Measurements from ENCODE around the gene SLC9C2. TPM values are rescaled to one million over a fixed set of nuclear protein-coding genes. Genes with fewer than 3 reads are reported as not detected.
"Not testable (repeated sequence)": the region's sequence is repeated elsewhere in the genome, so short reads cannot be mapped to it uniquely, and the experiment has no call there.

Gene SLC9C2
- total RNA-seq, 1 donor from 2014 or later: 0.51 TPM

DNA sequence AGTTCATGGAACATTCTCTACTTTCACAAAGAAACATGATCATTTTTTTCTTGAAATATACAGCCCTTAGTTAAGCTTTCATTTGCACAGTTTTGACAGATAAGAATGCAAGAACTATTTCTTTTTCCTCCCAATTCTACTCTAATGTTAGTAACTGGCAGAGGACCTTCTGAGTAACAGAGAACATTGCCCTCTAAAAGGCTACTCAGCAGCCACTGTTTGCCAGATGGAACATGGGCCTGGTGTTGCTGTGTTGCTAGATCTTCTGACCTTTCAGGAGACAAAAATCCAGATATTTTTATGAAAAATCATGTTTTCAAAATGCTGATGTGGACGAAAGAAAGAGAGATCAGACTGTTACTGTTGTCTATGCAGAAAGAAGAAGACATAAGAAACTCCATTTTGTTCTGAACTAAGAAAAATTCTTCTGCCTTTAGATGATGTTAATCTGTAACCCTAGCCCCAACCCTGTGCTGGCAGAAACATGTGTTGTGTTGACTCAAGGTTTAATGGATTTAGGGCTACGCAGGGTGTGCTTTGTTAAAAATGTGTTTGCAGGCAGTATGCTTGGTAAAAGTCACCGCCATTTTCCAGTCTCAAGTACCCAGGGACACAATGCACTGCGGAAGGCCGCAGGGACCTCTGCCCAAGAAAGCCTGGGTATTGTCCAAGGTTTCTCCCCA lies 128.6 kb downstream of the SLC9C2 start:
- Mint-ChIP-seq H3K36me3 (ENCODE audit: low read depth, unreplicated experiment) (peaks cover 26% of the 10 kb centered on the region), H3K27me3 (ENCODE audit: unreplicated experiment) (peaks cover 4% of the 10 kb centered on the region), H3K9me3 (ENCODE audit: unreplicated experiment) (peaks cover 8% of the 10 kb centered on the region), H3K4me1 (ENCODE audit: unreplicated experiment) (peaks cover 13% of the 10 kb centered on the region), H3K27ac (ENCODE audit: unreplicated experiment) (no peak overlapping the region), H3K4me3 (ENCODE audit: unreplicated experiment) (no peak overlapping the region)
- no peak for DNase-seq (ENCODE audit: low spot score)
- TF ChIP-seq, protein P1, sequence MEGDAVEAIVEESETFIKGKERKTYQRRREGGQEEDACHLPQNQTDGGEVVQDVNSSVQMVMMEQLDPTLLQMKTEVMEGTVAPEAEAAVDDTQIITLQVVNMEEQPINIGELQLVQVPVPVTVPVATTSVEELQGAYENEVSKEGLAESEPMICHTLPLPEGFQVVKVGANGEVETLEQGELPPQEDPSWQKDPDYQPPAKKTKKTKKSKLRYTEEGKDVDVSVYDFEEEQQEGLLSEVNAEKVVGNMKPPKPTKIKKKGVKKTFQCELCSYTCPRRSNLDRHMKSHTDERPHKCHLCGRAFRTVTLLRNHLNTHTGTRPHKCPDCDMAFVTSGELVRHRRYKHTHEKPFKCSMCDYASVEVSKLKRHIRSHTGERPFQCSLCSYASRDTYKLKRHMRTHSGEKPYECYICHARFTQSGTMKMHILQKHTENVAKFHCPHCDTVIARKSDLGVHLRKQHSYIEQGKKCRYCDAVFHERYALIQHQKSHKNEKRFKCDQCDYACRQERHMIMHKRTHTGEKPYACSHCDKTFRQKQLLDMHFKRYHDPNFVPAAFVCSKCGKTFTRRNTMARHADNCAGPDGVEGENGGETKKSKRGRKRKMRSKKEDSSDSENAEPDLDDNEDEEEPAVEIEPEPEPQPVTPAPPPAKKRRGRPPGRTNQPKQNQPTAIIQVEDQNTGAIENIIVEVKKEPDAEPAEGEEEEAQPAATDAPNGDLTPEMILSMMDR (IDR thresholded peaks at IDR 0.05; ENCODE audit: unreplicated experiment): no peak

DNA sequence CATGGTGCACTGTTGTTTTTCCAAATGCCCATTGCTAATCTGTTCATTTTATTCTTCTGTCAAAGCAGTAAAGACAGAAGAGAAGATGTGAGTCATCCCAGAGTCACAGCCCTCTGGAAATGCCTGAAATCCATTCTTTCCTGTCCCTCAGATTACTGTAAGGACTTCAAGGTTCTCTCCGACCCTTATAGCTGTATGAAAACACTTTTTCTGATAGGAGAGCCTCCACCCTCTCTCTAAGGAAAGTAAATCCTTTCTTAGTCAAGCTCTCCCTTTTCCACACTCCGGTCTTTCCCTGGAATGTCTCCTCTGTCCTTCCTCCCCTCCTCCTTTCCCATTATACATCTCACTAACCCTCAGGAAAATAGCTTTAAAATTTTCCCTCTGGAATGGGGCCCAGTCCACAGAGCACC lies 129.3 kb downstream of the SLC9C2 start:
- peaks cover 4% of the 10 kb centered on the region for H3K27me3 Mint-ChIP-seq (ENCODE audit: unreplicated experiment)
- TF ChIP-seq, protein P1 (IDR thresholded peaks at IDR 0.05; ENCODE audit: unreplicated experiment): no peak
- peaks cover 26% of the 10 kb centered on the region for H3K36me3 Mint-ChIP-seq (ENCODE audit: low read depth, unreplicated experiment)
- H3K4me1 Mint-ChIP-seq (ENCODE audit: unreplicated experiment): peaks cover 13% of the 10 kb centered on the region
- H3K27ac Mint-ChIP-seq (ENCODE audit: unreplicated experiment): peak overlapping the region; percentile 38
- no peak overlapping the region for H3K4me3 Mint-ChIP-seq (ENCODE audit: unreplicated experiment)
- peaks cover 8% of the 10 kb centered on the region for H3K9me3 Mint-ChIP-seq (ENCODE audit: unreplicated experiment)
- no peak for DNase-seq (ENCODE audit: low spot score)

DNA sequence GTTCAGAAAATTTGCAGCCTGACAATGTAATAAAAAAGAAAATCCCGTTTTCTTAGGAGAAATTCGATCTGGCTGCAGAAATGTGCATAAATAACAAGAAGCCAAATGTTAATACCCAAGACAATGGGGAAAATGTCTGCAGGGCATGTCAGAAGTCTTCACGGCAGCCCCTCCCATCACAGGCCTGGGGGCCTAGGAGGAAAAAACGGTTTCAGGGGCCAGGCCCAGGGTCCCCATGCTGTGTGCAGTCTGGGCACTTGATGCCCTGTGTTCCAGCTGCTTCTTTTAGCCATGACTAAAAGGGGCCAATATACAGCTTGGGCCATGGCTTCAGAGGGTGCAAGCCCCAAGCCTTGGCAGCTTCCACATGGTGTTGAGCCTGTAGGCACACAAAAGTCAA lies 132.3 kb downstream of the SLC9C2 start:
- H3K36me3 Mint-ChIP-seq (ENCODE audit: low read depth, unreplicated experiment): peaks cover 28% of the 10 kb centered on the region
- peaks cover 4% of the 10 kb centered on the region for H3K4me1 Mint-ChIP-seq (ENCODE audit: unreplicated experiment)
- H3K9me3 Mint-ChIP-seq (ENCODE audit: unreplicated experiment): peaks cover 8% of the 10 kb centered on the region
- peaks cover 8% of the 10 kb centered on the region for H3K27me3 Mint-ChIP-seq (ENCODE audit: unreplicated experiment)
- no peak overlapping the region for H3K4me3 Mint-ChIP-seq (ENCODE audit: unreplicated experiment)
- TF ChIP-seq, protein P1 (IDR thresholded peaks at IDR 0.05; ENCODE audit: unreplicated experiment): no peak
- H3K27ac Mint-ChIP-seq (ENCODE audit: unreplicated experiment): no peak overlapping the region
- no peak for DNase-seq (ENCODE audit: low spot score)

DNA sequence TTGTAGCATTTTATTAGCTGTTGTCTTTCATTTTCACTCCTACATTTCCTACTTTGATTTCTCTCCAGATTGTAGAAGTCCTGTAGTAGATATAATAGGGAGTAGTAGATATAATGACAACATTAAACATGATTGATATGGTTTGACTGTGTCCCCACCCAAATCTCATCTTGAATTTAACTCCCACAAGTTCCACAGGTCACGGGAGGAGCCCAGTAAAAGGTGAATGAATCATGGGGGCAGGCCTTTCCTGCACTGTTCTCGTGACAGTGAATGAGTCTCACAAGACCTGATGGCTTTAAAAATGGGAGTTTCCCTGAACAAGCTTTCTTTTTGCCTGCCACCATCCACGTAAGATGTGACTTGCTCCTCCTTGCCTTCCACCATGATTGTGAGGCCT lies 133.2 kb downstream of the SLC9C2 start:
- peak overlapping the region; percentile 4 for H3K4me3 Mint-ChIP-seq (ENCODE audit: unreplicated experiment)
- no peak for DNase-seq (ENCODE audit: low spot score)
- peaks cover 8% of the 10 kb centered on the region for H3K9me3 Mint-ChIP-seq (ENCODE audit: unreplicated experiment)
- peaks cover 28% of the 10 kb centered on the region for H3K36me3 Mint-ChIP-seq (ENCODE audit: low read depth, unreplicated experiment)
- H3K4me1 Mint-ChIP-seq (ENCODE audit: unreplicated experiment): peaks cover 3% of the 10 kb centered on the region
- no peak overlapping the region for H3K27ac Mint-ChIP-seq (ENCODE audit: unreplicated experiment)
- TF ChIP-seq, protein P1 (IDR thresholded peaks at IDR 0.05; ENCODE audit: unreplicated experiment): no peak
- H3K27me3 Mint-ChIP-seq (ENCODE audit: unreplicated experiment): peaks cover 8% of the 10 kb centered on the region

DNA sequence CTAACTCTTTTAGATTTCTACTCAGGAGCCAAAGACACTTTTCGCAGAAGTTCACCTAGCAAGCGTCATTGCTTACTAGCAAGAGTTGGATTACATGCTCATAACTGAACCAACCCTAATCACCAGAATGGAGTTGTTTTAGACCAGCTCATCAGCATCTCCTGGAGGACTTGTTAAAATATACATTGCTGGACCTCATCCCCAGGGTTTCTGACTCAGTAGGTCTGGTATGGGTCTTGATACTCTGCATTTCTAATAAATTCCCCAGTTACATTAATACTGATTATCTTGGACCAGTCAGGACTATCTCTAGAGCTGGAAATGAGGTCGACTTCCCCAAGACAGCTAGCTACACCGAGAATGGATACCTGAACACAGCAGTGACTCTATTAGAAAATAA lies 135.4 kb downstream of the SLC9C2 start:
- H3K27ac Mint-ChIP-seq (ENCODE audit: unreplicated experiment): no peak overlapping the region
- H3K4me1 Mint-ChIP-seq (ENCODE audit: unreplicated experiment): no peaks in the 10 kb centered on the region
- peaks cover 28% of the 10 kb centered on the region for H3K36me3 Mint-ChIP-seq (ENCODE audit: low read depth, unreplicated experiment)
- DNase-seq (ENCODE audit: low spot score): no peak
- H3K27me3 Mint-ChIP-seq (ENCODE audit: unreplicated experiment): peaks cover 8% of the 10 kb centered on the region
- no peak overlapping the region for H3K4me3 Mint-ChIP-seq (ENCODE audit: unreplicated experiment)
- TF ChIP-seq, protein P1 (IDR thresholded peaks at IDR 0.05; ENCODE audit: unreplicated experiment): no peak
- peaks cover 8% of the 10 kb centered on the region for H3K9me3 Mint-ChIP-seq (ENCODE audit: unreplicated experiment)

DNA sequence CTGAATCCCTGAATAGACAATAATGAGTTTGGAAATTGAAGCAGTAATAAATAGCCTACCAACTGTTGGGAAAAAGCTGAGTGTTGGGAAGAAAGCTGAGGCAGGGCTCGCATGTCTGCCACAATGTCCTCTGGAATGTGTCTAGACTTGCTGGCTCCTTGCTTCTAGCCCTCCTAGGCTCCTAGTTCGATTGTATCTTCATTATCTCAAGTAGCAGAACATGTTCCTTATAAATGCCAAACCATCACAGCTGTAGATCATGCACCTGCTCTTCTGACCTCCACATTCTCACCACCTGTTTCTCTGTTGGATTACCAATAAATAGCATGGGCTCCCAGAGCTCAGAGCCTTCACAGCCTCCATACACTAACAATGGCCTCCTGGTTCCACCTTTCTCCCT lies 138.7 kb downstream of the SLC9C2 start:
- not testable (repeated sequence) for H3K27me3 Mint-ChIP-seq (ENCODE audit: unreplicated experiment); H3K27ac Mint-ChIP-seq (ENCODE audit: unreplicated experiment); DNase-seq (ENCODE audit: low spot score); H3K4me1 Mint-ChIP-seq (ENCODE audit: unreplicated experiment); H3K4me3 Mint-ChIP-seq (ENCODE audit: unreplicated experiment); H3K9me3 Mint-ChIP-seq (ENCODE audit: unreplicated experiment)
- peaks cover 20% of the 10 kb centered on the region for H3K36me3 Mint-ChIP-seq (ENCODE audit: low read depth, unreplicated experiment)

DNA sequence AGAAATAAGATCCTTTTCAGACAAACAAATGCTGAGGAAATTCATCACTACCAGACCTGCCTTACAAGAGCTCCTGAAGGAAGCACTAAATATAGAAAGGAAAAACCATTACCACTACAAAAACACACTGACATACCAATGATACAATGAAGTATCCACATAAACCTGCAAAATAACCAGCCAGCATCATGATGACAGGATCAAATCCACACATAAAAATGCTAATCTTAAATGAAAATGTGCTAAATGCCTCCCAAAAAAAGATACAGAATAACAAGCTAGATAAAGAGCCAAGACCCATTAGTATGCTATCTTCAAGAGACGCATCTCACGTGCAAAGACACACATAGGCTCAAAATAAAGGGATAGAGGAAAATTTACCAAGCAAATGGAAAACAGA lies 140.2 kb downstream of the SLC9C2 start:
- not testable (repeated sequence) for DNase-seq (ENCODE audit: low spot score); H3K9me3 Mint-ChIP-seq (ENCODE audit: unreplicated experiment); H3K27me3 Mint-ChIP-seq (ENCODE audit: unreplicated experiment); H3K4me3 Mint-ChIP-seq (ENCODE audit: unreplicated experiment); H3K4me1 Mint-ChIP-seq (ENCODE audit: unreplicated experiment); H3K27ac Mint-ChIP-seq (ENCODE audit: unreplicated experiment)
- H3K36me3 Mint-ChIP-seq (ENCODE audit: low read depth, unreplicated experiment): peaks cover 20% of the 10 kb centered on the region
